Erythroblast (primary cell): ENCODE results near the gene FAM131B.

Experiments used
- DNase-seq, 2 experiments: peaks; one replicate each; lab custom pipeline; 2025; lab: John Stamatoyannopoulos, UW
- GATA1 ChIP-seq: IDR thresholded peaks from 2 replicates; pipeline ENCODE4 v1.6.1; 2011; ENCODE audit warnings: low read depth, mild to moderate bottlenecking, control low read depth, low read length, moderate library complexity
- POLR2A ChIP-seq: IDR thresholded peaks from 2 replicates; pipeline ENCODE4 v1.6.1; 2011; ENCODE audit warnings: mild to moderate bottlenecking, low read length

FAM131B gene

DNA sequence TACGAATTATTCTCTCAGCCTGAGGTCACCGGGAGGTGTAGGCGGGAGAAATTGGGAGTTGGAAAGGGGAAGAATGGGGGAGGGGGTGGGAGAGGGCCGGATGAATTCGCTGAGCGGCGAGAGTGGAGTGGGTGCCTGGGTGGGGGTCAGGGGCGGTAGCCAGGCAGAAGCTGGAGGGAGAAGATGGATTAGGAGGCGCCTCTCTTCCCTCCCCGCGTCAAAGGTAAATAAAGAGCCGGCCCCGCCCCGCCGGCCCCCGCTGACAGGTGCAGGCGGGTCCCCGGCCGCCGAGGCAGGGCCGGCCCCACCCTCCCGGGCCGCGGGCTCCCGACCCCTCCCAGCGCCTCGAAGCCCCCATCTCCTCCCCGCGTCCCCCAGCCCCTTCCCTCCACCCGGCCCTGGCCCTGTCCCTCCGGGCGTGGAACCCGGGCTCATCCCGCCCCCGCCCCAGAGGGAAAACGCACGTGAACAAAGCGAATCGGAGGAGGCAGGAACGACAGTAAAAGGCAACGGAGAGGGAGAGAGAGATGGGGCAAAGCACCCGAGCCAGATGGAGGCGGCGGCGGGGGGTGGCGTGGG lies 872 bp downstream of the FAM131B start:
- TF ChIP-seq POLR2A: no peak
- no peak for TF ChIP-seq GATA1
- DNase-seq: no peak

DNA sequence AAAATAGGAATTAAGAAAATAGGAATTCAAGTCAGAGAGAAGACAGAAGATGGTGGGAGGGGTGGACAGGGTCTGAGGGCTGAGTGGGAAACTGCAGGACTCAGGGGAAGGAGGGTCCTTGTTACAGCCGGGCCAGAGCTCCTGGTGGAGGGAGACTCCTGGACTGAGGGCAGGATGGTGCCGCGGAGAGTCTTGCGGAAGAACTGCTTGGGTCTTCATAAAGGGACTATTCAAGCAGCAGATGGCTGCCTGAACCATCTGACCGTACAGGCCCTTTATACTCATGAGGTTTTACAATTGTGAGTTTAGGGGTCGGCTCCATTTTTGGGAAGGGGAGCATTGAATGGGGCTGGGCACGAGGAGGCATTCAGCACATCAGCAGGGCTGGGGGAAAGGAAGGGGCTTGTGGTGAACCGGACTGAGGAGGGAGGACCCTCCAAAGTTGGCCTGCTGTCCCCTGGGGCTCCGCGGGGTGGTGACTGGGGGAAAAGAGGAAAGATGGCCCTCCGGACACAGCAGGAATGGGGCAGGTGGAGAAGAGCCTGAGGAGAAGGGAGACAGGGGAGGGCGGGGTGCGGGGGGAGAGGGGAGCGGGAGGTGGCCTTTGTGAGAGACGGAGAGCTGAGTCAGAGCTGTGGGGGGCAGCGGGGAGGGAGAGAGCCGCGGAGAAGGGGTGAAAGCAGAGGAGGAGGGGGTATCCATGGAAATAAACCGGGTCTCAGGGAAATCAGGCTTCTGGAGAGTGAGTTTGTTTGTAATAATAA lies 1.5 kb downstream of the FAM131B start:
- no peak for DNase-seq
- TF ChIP-seq GATA1 (no peak), POLR2A (no peak)

DNA sequence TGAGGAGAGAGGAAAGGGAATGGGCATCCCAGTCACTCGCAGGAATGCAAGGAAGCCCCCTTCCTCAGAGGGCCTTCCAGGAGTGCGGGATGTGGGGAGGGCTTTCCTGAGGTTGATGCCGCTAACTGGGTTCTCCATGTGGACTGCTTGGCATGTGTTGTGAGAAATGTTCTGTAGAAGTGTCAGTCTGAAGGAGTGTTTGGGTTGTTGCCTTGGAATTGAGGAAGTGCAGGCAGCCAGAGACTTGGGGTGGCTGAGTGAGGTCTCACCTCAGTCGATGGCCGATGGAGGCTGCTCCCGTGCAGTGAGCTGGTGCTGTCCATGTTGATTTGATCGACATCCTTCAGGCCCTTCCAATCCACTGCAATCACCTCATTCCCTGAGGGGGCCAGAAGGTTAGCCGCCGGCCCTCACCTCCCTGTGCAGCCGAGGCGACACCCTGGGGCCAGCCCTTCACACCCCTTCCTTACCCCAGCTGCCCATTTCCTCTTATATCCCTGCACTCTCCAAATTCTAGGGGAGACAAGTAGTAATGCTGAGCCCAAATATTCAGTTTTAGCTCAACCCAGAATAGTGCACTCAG lies 2.7 kb downstream of the FAM131B start:
- DNase-seq: no peak
- TF ChIP-seq POLR2A: no peak
- no peak for TF ChIP-seq GATA1

DNA sequence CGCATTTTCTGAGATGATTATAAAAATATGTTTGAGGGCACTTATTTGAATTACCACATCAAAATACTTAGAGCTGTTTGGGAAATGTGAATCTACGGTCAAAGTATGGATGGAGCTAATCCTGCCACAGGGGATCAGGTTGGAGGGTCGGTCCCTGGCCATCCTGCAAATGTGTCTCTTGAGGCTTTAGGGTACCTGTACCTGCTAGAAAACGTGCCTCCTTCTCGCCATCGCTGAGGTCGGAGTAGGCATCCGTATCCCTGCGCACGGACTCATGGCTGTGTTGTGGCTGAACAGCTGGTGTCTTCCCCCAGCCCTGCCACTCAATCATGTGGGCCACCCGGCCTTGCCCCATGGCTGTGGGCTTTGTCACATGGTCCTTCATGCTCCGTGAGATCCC lies 3.9 kb downstream of the FAM131B start:
- TF ChIP-seq POLR2A (no peak), GATA1 (no peak)
- no peak for DNase-seq

DNA sequence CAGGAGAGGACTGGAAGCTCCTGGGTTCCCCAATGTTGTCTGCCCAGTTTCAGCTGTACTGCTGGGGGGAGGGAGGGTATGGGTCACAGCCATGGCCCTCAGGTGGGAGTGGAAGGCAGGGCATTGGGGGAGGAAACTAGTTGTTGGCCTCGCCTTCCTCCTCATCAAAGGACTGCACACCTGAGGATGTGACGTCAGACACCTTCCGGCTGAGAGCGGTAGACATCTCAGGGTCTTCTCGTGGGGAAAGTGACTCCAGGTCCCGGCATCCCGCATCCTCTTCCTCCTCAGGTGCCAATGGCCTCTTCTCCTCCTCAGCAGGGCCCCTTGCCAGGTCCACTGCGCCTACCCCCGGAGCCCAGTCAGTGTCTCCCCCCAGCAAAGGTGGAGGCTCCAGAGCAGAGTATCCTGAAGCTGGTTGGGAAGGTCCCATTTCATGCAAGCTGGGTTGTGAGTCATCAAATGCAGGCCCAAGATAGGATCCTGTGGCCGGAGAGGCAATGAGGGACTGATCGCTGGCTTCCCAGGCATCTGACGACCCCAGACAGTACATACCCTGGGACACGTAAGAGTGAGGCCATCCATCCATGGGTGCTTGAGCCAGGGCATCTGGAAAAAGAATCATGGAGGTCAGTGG lies 6.0 kb downstream of the FAM131B start:
- TF ChIP-seq POLR2A (no peak), GATA1 (no peak)
- DNase-seq: no peak

DNA sequence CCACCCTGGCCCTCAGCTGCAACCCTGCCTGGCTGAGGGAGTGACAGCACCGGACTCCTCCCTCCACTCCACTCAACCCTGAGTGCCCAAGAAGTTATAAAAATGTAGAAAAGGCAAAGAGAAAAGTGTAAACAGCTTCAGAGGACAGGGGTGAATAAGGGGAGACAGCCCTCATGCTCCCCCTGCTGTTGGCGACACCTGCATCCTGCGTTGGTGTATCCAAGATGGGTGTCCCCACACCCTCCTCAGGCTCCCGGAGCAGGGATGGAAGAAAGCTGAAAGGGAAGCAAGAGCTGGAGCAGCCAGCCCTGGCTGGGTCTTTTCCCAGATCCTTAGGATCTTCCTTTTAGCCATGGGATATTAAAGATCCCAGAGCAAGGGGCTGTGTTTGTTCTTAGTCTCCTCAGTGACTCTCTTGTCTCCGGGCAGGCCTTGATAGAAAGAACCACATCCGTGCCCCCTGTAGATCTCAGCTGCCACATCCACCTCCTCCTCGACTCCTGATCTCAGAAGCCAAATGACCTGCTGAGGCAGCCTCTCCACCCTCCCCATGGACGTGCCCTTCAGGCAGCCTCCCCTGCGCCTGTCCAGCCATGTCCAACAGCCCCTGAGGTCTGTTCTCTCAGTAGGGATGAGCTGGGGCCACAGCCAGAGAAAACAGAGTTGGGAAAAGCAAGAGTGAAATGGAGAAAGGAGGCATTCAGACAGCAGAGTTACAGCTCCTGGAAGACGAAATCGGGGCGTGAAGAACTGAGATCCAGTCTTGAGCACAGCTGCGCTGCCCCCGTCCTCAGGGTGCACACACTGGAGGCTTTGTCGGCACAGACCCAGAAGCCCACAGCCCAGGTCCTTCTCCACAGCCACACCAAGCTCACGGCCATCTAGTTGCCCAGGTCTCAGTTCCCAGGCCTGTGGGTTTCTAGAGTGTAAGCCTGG lies 6.8 kb downstream of the FAM131B start:
- TF ChIP-seq POLR2A (no peak), GATA1 (no peak)
- DNase-seq: no peak

DNA sequence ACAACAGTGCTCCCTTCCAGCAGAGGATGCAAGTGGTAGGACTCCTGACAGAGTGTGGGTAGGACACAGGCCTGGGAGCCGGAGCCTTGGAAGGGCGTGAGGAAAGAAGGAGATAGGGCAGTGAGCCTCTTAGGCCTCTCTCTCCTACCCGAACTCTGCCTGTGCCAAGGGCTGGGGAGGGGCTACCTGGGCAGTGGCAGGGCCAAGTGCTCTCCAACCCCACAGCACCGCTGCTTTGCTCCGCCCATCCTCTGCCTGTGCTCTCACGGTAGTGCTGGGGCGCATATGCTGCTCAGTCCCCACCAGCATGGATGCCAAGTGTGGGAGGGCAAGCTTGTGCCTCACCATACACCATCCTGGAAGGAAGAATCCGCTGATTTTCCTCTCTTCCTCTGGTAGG lies 7.5 kb downstream of the FAM131B start:
- no peak for DNase-seq
- TF ChIP-seq POLR2A (no peak), GATA1 (no peak)

DNA sequence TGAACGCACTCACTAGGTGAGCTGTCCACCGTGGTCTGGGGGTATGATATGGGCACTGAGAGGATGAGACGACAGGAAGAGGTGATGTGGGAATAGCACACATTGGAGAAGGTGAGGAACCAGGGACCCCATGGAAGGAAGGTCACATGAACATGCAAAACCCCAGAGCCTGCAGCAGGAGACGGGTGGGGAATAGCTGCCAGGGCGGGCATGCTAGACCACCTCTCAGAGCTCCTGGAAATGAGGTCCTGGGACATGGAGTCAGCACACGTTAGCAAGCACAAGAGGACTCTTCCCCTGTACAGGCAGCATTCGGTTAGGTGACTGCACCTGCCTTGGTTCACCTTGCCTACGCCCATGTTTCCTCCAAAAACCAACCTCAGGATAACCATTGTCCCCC lies 8.1 kb downstream of the FAM131B start:
- TF ChIP-seq POLR2A (no peak), GATA1 (no peak)
- DNase-seq: no peak

DNA sequence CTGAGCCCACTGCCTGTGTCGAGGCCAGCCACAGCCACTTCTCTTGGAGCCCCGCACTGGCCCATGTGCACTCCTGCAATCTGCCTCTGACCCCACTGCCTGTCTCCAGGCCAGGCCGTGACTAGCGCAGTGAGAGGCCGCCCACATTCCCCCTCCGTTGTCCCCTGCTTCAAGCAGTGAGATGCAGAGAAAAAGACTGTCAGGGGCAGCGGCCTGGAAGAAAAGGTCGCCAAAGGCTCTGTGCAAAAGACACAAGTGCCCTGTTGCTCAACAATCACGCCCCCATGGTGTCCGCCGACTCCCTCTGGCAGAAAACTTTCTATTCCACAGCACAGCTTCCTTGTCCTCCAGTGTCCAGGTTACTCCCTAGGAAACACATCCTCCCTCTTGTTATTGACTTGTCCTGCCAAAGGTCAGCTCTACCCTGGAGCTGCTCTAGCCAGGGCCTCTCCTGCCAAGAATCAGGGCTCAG lies 9.9 kb downstream of the FAM131B start:
- TF ChIP-seq GATA1 (no peak), POLR2A (no peak)
- DNase-seq: no peak

DNA sequence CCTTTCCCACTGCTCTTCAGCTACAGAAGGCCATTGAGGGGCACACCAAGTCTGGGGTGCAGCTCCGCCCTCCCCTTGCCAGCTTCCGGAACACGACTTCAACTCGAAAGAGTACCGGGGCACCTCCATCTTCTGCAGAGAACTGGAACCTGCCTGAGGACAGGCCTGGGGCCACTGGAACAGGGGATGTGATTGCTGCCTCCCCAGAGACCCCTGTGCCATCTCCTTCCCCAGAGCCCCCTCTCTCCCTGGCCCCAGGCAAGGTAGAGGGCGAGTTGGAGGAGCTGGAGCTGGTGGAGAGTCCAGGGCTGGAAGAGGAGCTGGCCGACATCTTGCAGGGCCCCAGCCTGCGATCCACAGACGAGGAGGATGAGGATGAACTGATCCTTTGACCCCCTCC lies 10.9 kb downstream of the FAM131B start:
- TF ChIP-seq GATA1 (no peak), POLR2A (no peak)
- no peak for DNase-seq

DNA sequence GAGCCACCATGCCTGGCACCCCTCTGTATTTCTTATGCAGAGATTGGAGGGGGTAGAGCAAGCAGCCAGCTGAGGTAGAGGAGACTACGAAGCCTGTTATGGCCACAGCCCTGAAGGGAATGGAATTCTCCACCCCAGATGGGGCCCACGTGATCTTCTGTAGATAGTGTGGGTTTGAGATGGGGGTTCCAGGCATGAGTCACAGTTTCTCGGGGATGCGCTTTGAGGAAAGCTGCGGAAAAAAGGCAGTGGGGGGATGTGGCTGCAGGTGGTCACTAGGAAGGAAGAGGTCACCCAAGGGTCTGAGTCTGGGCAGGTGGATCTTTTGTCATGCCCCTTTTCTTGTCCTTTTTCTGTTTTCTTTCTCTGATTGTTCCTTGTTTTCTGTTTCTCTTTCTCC lies 11.5 kb downstream of the FAM131B start:
- TF ChIP-seq POLR2A (no peak), GATA1 (no peak)
- DNase-seq: no peak

DNA sequence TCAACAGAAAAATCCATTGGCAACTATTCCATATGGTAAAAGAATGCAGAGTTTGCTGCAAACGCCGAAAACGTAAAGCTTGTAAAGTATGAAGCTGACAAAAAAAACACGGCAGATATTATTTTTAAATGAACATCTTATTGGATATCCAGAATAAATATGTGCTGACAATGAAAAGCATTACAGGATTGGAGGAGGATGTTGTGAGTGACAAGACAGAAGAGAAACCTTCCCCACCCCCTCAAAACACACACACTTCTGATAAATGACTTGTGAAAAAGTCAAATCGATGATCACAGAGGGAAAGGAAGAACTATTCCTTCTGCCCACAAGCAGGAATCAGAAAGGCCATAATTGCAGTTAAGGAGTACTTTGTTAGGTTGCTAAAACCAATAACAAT lies 14.6 kb downstream of the FAM131B start:
- DNase-seq: no peak
- TF ChIP-seq POLR2A (no peak), GATA1 (no peak)

DNA sequence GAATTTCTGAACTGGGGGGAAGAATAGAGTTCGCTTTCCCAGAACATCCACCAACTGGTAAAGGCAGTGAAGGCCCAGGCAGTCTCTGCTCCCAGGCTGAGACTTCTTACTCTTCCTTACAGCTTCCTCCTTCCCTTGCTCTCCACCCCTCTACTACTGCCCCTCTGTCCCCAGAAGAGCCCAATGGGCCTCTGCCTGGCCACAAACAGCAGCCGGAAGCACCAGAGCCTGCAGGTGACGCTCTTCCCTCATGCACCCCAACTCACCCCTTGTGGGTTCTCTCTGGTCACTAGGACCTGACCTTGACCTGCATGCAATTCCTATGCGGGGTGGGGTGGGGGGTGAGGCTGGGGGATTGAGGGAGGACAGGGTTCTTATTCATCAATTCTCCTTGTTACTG lies 16.5 kb downstream of the FAM131B start:
- no peak for TF ChIP-seq POLR2A
- TF ChIP-seq GATA1: no peak
- DNase-seq: no peak
